GM18951 (cell line): Measurements from ENCODE around the gene CEP131.

Experiments
- POLR2A ChIP-seq: IDR thresholded peaks from 4 replicates; pipeline ENCODE4 v1.6.1; 2011; ENCODE audit warnings: mild to moderate bottlenecking; ENCODE audit not compliant: insufficient read length, insufficient read depth; ENCODE audit errors: extremely low read depth
- in situ Hi-C: fragments of 300-500 bp; cut with MboI; formaldehyde crosslinking; loops from one replicate; pipeline ENCODE4 v1.12.0; 2022; ENCODE audit warnings: low sequenced_read_pairs, mixed read lengths, inconsistent platforms; ENCODE audit not compliant: unreplicated experiment

The CEP131 gene

GRCh38 chr17:81218991-81219390, 3.8 kb downstream of the CEP131 start:
- in situ Hi-C loops: no loop called here
- TF ChIP-seq POLR2A: no peak

GRCh38 chr17:81218459-81218858, 4.3 kb downstream of the CEP131 start:
- in situ Hi-C loops: no loop called here
- no peak for TF ChIP-seq POLR2A

GRCh38 chr17:81217491-81217890, 5.3 kb downstream of the CEP131 start:
- TF ChIP-seq POLR2A: no peak
- in situ Hi-C loops: no loop called here

GRCh38 chr17:81213978-81214377, 8.8 kb downstream of the CEP131 start:
- no peak for TF ChIP-seq POLR2A

GRCh38 chr17:81212365-81212764, 10.4 kb downstream of the CEP131 start:
- in situ Hi-C loops: no loop called here

More at GRCh38 chr17:81213978-81214377, 8.8 kb downstream of the CEP131 start:
- in situ Hi-C loops: no loop called here

GRCh38 chr17:81210868-81211267, 11.9 kb downstream of the CEP131 start:
- no peak for TF ChIP-seq POLR2A
- in situ Hi-C loops: no loop called here

More at GRCh38 chr17:81212365-81212764, 10.4 kb downstream of the CEP131 start:
- TF ChIP-seq POLR2A: no peak

- no peak for TF ChIP-seq POLR2A
- in situ Hi-C loops: no loop called here
Observed at GRCh38 chr17:81210466-81210865, 12.3 kb downstream of the CEP131 start.

GRCh38 chr17:81209141-81209540, 13.6 kb downstream of the CEP131 start:
- in situ Hi-C loops: no loop called here
- no peak for TF ChIP-seq POLR2A

DNA sequence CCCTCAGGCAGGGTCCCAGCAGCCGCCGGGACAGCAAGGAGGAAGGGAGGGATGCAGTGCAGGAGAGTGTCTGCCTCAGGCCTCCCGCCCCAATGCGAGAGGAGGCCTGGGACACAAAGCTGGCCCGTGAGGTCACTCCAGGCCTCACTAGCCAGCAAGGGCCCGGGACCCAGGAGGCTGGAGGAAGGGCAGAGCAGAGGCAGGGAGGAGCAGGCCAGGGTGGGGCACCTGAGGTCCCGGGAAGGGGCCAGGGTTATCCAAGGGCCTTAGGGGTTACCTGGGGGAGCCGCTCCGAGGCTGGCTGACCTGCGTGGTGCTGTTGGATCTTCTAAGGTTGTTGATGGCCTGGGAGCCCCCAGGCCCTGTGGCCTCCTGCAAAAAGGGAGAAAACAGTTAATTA, 14.1 kb downstream of the CEP131 start:
- no peak for TF ChIP-seq POLR2A
- in situ Hi-C loops: no loop called here

DNA sequence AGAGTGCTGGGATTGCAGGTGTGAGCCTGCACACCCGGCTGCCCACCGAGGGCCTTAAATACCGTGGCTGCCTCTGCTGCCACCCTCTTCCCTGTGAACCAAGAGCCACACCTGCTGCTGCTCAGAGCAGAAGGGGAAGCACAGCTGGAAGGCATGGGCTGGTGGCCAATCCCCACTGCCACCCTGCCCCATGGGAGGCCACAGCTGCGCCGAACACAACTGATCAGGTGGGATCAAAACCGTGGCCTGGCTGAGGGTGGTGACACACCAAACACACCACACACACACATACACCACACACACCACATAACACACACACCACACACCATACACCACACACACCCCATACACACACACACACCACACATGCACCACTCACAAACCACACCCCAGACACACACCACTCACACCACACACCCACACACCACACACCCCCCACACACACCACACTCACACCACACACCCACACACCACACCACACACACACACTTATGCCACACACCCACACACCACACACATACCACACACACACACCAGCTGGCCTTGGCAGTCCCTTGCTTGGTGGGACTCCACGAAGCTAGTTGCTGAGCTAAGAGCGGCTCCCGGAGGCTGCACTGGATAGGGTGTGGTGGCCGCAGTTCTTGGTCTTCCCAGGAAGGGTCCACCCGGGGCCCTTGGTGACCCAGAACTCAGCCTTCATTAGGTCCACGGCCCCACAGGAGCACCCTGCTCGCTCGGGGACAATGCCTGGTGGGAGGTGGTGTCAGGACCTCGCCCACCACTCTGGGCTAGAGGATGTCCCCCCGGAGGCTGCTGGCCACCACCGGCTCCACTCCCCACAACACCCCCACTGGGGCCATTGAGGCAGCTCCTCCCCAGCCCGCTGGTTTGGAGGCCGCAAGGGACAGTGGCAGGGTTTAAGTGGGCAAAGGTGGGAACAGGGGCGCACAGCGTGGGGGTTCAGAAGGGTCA, 14.9 kb downstream of the CEP131 start:
- TF ChIP-seq POLR2A: no peak
- in situ Hi-C loops: no loop called here

- no peak for TF ChIP-seq POLR2A
- in situ Hi-C loops: no loop called here
Observed at GRCh38 chr17:81206657-81207056, 16.1 kb downstream of the CEP131 start.

DNA sequence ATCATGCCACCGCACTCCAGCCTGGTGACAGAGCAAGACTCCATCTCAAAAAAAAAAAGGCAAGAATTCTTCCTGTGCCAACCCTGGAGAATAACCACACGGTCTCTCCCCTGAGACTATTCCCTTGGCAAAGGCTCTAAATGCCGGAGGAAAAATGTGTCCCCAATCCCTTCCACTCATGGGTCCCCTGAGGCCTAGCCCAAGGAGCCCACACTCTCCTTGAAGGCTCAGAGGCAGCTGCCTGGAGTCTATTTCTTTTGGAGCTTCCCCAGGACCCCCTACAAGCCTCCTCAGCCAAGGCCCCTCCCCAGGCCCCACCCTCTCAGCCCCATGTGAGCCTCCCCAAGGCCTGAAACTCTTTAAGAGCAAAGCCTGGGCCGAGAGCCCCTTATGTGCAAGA, 16.6 kb downstream of the CEP131 start:
- in situ Hi-C loops: no loop called here

DNA sequence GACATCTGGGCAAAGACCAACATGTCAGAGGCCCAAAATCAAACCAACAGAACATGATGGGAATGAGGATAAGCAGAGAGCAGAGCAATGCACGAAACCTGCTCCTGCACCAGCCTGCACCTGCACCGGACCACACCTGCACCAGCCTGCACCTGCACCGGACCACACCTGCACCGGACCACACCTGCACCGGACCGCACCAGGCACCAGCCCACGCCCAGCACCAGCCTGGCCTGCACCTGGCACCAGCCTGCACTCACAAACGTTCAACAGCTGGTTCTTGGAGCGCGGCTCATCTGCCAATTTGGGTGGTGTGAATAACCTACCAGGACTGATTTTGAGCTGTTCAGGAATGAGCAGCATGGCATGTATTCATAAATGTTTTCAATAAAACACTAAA, 18.2 kb downstream of the CEP131 start:
- in situ Hi-C loops: no loop called here
- TF ChIP-seq POLR2A: no peak

More for the DNA sequence above, 16.6 kb downstream of the CEP131 start:
- TF ChIP-seq POLR2A: no peak

DNA sequence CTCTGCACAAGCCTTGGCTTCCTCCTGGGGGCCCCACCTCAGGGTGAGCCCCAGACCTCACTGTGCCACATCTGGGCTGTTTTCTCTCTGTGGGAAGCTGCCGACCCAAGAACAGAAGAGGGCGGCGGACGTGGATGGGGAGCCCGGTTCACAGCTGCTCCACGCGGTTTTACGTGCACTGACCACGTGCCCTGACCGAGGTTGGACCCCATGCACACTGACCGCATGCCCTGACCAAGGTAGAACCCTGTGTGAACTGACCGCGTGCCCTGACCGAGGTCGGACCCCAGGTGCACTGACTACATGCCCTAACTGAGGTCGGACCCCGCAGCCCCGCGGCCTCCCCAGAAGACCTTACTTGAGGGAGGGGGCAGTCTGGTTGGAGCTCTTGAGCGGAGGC, 19.6 kb downstream of the CEP131 start:
- TF ChIP-seq POLR2A: no peak
- in situ Hi-C loops: no loop called here

DNA sequence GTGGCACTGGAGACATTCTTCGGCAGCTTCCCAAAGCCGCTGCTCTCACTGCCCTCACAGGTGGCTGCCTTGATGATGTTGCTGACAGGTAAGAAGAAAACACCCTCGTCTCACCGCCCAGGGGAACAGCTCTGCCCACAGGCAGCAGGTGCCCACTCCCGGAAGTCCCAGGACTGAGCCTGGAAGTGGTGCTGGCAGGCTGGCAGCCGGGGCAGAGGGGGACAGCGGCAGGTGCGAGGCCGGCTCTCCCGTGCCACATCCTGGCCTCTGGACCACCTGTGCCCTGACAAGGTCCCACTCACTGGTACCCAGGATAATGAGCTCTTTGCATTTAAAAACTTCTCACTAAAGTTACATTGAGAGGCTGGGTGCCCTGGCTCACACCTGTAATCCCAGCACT, 20.4 kb downstream of the CEP131 start:
- TF ChIP-seq POLR2A: no peak
- in situ Hi-C loops: no loop called here
